AG04450 (cell line): ENCODE data around the gene FAXDC2. TPM values are rescaled to one million over a fixed set of nuclear protein-coding genes. Genes with fewer than 3 reads are reported as not detected.
"Not testable (repeated sequence)": the region's sequence is repeated elsewhere in the genome, so short reads cannot be mapped to it uniquely, and the experiment has no call there.

Experiments
- CTCF ChIA-PET: fragments of 300-600, 350-600 bp; formaldehyde crosslinking; extraction: SDS; loops from one replicate; lab custom pipeline; 2022; ENCODE audit warnings: antibody characterized with exemption, inconsistent platforms; lab: Charles Lee
- POLR2A ChIA-PET: fragments of 350-600 bp; formaldehyde crosslinking; extraction: SDS; loops from one replicate; lab custom pipeline; 2021; ENCODE audit warnings: antibody characterized with exemption, inconsistent platforms; lab: Yijun Ruan, JAX
- DNase-seq: peaks from one replicate; pipeline ENCODE4 v3.0.0-alpha.2; 2011; ENCODE audit warnings: low read depth, low spot score
- H3K27ac ChIP-seq: one replicate; pipeline ENCODE4 v1.5.1; 2012; ENCODE audit warnings: low read depth, low read length, control low read depth
- H3K27me3 ChIP-seq: one replicate; pipeline ENCODE4 v1.6.0; 2012; ENCODE audit warnings: low read length; ENCODE audit not compliant: control insufficient read depth, insufficient read depth
- H3K4me3 ChIP-seq: 2 replicates; pipeline ENCODE4 v1.5.1; 2011; ENCODE audit warnings: mild to moderate bottlenecking, low read depth, low read length, control low read depth
- H3K9me3 ChIP-seq: 2 replicates; pipeline ENCODE4 v1.5.1; 2012; ENCODE audit warnings: low read length; ENCODE audit not compliant: control insufficient read depth, insufficient read depth
- CTCF ChIP-seq: IDR thresholded peaks from 2 replicates; pipeline ENCODE4 v1.5.1; 2011; ENCODE audit warnings: low read depth, low read length, control low read depth, inconsistent platforms
- polyA plus RNA-seq: library from polyadenylated mRNA; depleted of rRNA; stranded (reverse); fragments of >200 nt; gene quantifications from 2 replicates; pipeline ENCODE4 v1.2.3, GENCODE V29; 2011

FAXDC2 gene
- polyA plus RNA-seq, 1 experiment: 21.1 TPM

- H3K9me3 ChIP-seq: no peaks in the 10 kb centered on the region
- ChIA-PET POLR2A (no interaction called here), CTCF (interaction anchor here (1.0 kb wide), 1 partner anchor 9 kb away, joined by 3 read pairs; no protein-coding TSS in a partner anchor)
- no peaks in the 10 kb centered on the region for H3K27me3 ChIP-seq
- no peak overlapping the region for H3K4me3 ChIP-seq
- no peak overlapping the region for H3K27ac ChIP-seq
- DNase-seq: no peak
- no peak for TF ChIP-seq CTCF
Measured at GRCh38 chr5:154841273-154841661, 9.1 kb downstream of the FAXDC2 start.

GRCh38 chr5:154840435-154841272 is 9.7 kb downstream of the FAXDC2 start:
- Histone ChIP-seq H3K9me3 (no peaks in the 10 kb centered on the region), H3K4me3 (no peak overlapping the region), H3K27ac (no peak overlapping the region), H3K27me3 (no peaks in the 10 kb centered on the region)
- DNase-seq: no peak
- POLR2A ChIA-PET: no interaction called here
- TF ChIP-seq CTCF: no peak
- CTCF ChIA-PET: interaction anchor here (0.6 to 1.0 kb wide), 2 partner anchors 8 to 336 kb away, joined by 3 read pairs; no protein-coding TSS in a partner anchor

GRCh38 chr5:154837009-154837901 is 13.1 kb downstream of the FAXDC2 start:
- no peak overlapping the region for H3K27ac ChIP-seq
- ChIA-PET POLR2A (no interaction called here), CTCF (interaction anchor here (1.8 kb wide), 1 partner anchor 12 kb away, joined by 3 read pairs; no protein-coding TSS in a partner anchor)
- H3K4me3 ChIP-seq: no peak overlapping the region
- no peak for DNase-seq
- no peak for TF ChIP-seq CTCF
- no peaks in the 10 kb centered on the region for H3K9me3 ChIP-seq
- H3K27me3 ChIP-seq: no peaks in the 10 kb centered on the region

- no peaks in the 10 kb centered on the region for H3K27me3 ChIP-seq
- no peak overlapping the region for H3K27ac ChIP-seq
- no peak for DNase-seq
- no peak overlapping the region for H3K4me3 ChIP-seq
- ChIA-PET CTCF (no interaction called here), POLR2A (no interaction called here)
- no peaks in the 10 kb centered on the region for H3K9me3 ChIP-seq
- no peak for TF ChIP-seq CTCF
Measured at GRCh38 chr5:154836225-154836624, 14.2 kb downstream of the FAXDC2 start.

- CTCF ChIA-PET, H3K4me3 ChIP-seq, H3K27me3 ChIP-seq, H3K27ac ChIP-seq, H3K9me3 ChIP-seq, DNase-seq: not testable (repeated sequence)
- POLR2A ChIA-PET: interaction anchor here (0.8 kb wide), 1 partner anchor 315 kb away, joined by 4 read pairs; no protein-coding TSS in a partner anchor
Measured at GRCh38 chr5:154835701-154836052, 14.7 kb downstream of the FAXDC2 start.
